ENCODE measurements around the gene SLC38A6. TPM values are rescaled to one million over a fixed set of nuclear protein-coding genes. Genes with fewer than 3 reads are reported as not detected.
A peak's percentile ranks its signal among the peaks of the same experiment; 100 is the strongest.

The SLC38A6 gene
- total RNA-seq, 6 donors from 2014 or later = 13.7 to 37.7 (median 23.8) TPM

- Histone ChIP-seq H3K9me3 (no peaks in the 10 kb centered on the region), H3K4me1 (no peaks in the 10 kb centered on the region), H3K27me3 (no peaks in the 10 kb centered on the region), H3K4me3 (no peak overlapping the region), H3K36me3 (no peaks in the 10 kb centered on the region), H3K27ac (no peak overlapping the region)
- ATAC-seq (ENCODE audit: low FRiP score in 2 of 2) (no peak), DNase-seq (no peak)
- 90 to 95% methylated on average over 1 of the region's 1 CpG for WGBS, 2 donors
- TF ChIP-seq POLR2A (IDR thresholded peaks at IDR 0.05) (no peak), POLR2AphosphoS5 (IDR thresholded peaks at IDR 0.05) (no peak), CTCF (IDR thresholded peaks at IDR 0.05) (no peak), EP300 (IDR thresholded peaks at IDR 0.05) (no peak)
These were observed 62.5 kb downstream of the SLC38A6 start for GRCh38 chr14:61043506-61043905.

GRCh38 chr14:61047021-61047420, 66.0 kb downstream of the SLC38A6 start:
- ATAC-seq (ENCODE audit: low FRiP score in 2 of 2) = no peak
- TF ChIP-seq EP300 (IDR thresholded peaks at IDR 0.05) (no peak), POLR2A (IDR thresholded peaks at IDR 0.05) (no peak), POLR2AphosphoS5 (IDR thresholded peaks at IDR 0.05) (no peak), CTCF (IDR thresholded peaks at IDR 0.05) (no peak)
- no peaks in the 10 kb centered on the region for H3K4me1 ChIP-seq
- no peak overlapping the region for H3K4me3 ChIP-seq
- H3K36me3 ChIP-seq = no peaks in the 10 kb centered on the region
- H3K9me3 ChIP-seq = no peaks in the 10 kb centered on the region
- H3K27ac ChIP-seq = no peak overlapping the region
- no peaks in the 10 kb centered on the region for H3K27me3 ChIP-seq
- no peak for DNase-seq

- no peaks in the 10 kb centered on the region for H3K27me3 ChIP-seq
- no peaks in the 10 kb centered on the region for H3K9me3 ChIP-seq
- DNase-seq (no peak), ATAC-seq (ENCODE audit: low FRiP score in 2 of 2) (peak in 1 of 2 donors; percentile 64)
- H3K36me3 ChIP-seq = no peaks in the 10 kb centered on the region
- TF ChIP-seq CTCF (IDR thresholded peaks at IDR 0.05) (no peak), POLR2A (IDR thresholded peaks at IDR 0.05) (no peak), EP300 (IDR thresholded peaks at IDR 0.05) (no peak), POLR2AphosphoS5 (IDR thresholded peaks at IDR 0.05) (no peak)
- H3K4me1 ChIP-seq = no peaks in the 10 kb centered on the region
- no peak overlapping the region for H3K27ac ChIP-seq
- H3K4me3 ChIP-seq = no peak overlapping the region
These were observed 67.6 kb downstream of the SLC38A6 start for GRCh38 chr14:61048640-61049039.

GRCh38 chr14:61050417-61050816, 69.4 kb downstream of the SLC38A6 start:
- H3K36me3 ChIP-seq = no peaks in the 10 kb centered on the region
- TF ChIP-seq CTCF (IDR thresholded peaks at IDR 0.05) = no peak
- no peak for TF ChIP-seq POLR2A (IDR thresholded peaks at IDR 0.05)
- TF ChIP-seq EP300 (IDR thresholded peaks at IDR 0.05) = no peak
- no peak for TF ChIP-seq POLR2AphosphoS5 (IDR thresholded peaks at IDR 0.05)
- 54 to 76% methylated on average over 2 of the region's 2 CpGs for WGBS, 2 donors
- no peaks in the 10 kb centered on the region for H3K9me3 ChIP-seq
- no peaks in the 10 kb centered on the region for H3K27me3 ChIP-seq
- ATAC-seq (ENCODE audit: low FRiP score in 2 of 2) = no peak
- H3K4me1 ChIP-seq = no peaks in the 10 kb centered on the region
- H3K4me3 ChIP-seq = no peak overlapping the region
- DNase-seq = no peak
- H3K27ac ChIP-seq = no peak overlapping the region

GRCh38 chr14:61051051-61051450, 70.0 kb downstream of the SLC38A6 start:
- WGBS, 2 donors = 71 to 81% methylated on average over 1 of the region's 1 CpG
- no peak for TF ChIP-seq POLR2AphosphoS5 (IDR thresholded peaks at IDR 0.05)
- no peak for TF ChIP-seq CTCF (IDR thresholded peaks at IDR 0.05)
- TF ChIP-seq POLR2A (IDR thresholded peaks at IDR 0.05) = no peak
- TF ChIP-seq EP300 (IDR thresholded peaks at IDR 0.05) = no peak
- no peaks in the 10 kb centered on the region for H3K27me3 ChIP-seq
- no peak overlapping the region for H3K27ac ChIP-seq
- H3K9me3 ChIP-seq = no peaks in the 10 kb centered on the region
- peak in 1 of 2 donors; percentile 21 for DNase-seq
- ATAC-seq (ENCODE audit: low FRiP score in 2 of 2) = peak in 1 of 2 donors; percentile 83
- no peaks in the 10 kb centered on the region for H3K4me1 ChIP-seq
- H3K4me3 ChIP-seq = no peak overlapping the region
- H3K36me3 ChIP-seq = no peaks in the 10 kb centered on the region
